Keratinocyte (primary cell): Measurements from ENCODE around the gene CHST10. TPM values are rescaled to one million over a fixed set of nuclear protein-coding genes. Genes with fewer than 3 reads are reported as not detected.

Experiments
- DNase-seq: peaks from one replicate; pipeline ENCODE4 v3.0.0-alpha.2; 2011; ENCODE audit warnings: low read depth, missing footprints, low spot score
- FAIRE-seq: peaks from 2 replicates; lab custom pipeline; 2011; peaks lifted over from hg19 to GRCh38; lab: Jason Lieb, UNC
- H2AFZ ChIP-seq: 2 replicates; pipeline ENCODE4 v1.6.0; 2012; ENCODE audit warnings: low read length, control low read depth, inconsistent platforms; ENCODE audit not compliant: control insufficient read depth
- H3K27ac ChIP-seq: 2 replicates; pipeline ENCODE4 v1.5.1; 2011; ENCODE audit warnings: low read length; ENCODE audit not compliant: control insufficient read depth, insufficient read depth
- H3K27me3 ChIP-seq: 3 replicates; pipeline ENCODE4 v1.6.0; 2011; ENCODE audit warnings: low read length; ENCODE audit not compliant: control insufficient read depth, insufficient read depth; ENCODE audit errors: extremely low read depth
- H3K36me3 ChIP-seq, 2 experiments: 2 replicates in 1 of 2; 3 replicates in 1 of 2; pipeline ENCODE4 v1.5.1; 2011; ENCODE audit warnings: low read length in 2 of 2, mild to moderate bottlenecking in 1 of 2; ENCODE audit not compliant: control insufficient read depth in 2 of 2, insufficient read depth in 2 of 2; ENCODE audit errors: extremely low read depth in 1 of 2
- H3K4me1 ChIP-seq: 3 replicates; pipeline ENCODE4 v1.5.1; 2011; ENCODE audit warnings: low read length; ENCODE audit not compliant: control insufficient read depth, insufficient read depth; ENCODE audit errors: extremely low read depth
- H3K4me2 ChIP-seq: 3 replicates; pipeline ENCODE4 v1.6.0; 2011; ENCODE audit warnings: low read depth, low read length; ENCODE audit not compliant: control insufficient read depth, insufficient read depth; ENCODE audit errors: extremely low read depth
- H3K4me3 ChIP-seq, 3 experiments: fragments of 200-600 bp in 1 of 3; sonication (generic) in 1 of 3; 2 replicates in 2 of 3; 3 replicates in 1 of 3; pipeline ENCODE4 v1.5.1; 2011 to 2016; ENCODE audit warnings: low read length in 3 of 3, mild to moderate bottlenecking in 3 of 3, control low read depth in 2 of 3, inconsistent platforms in 1 of 3, low read depth in 1 of 3, mixed read lengths in 1 of 3, mixed run types in 1 of 3, moderate library complexity in 1 of 3; ENCODE audit not compliant: control insufficient read depth in 2 of 3, insufficient read depth in 2 of 3; ENCODE audit errors: extremely low read depth in 1 of 3
- H3K79me2 ChIP-seq: 2 replicates; pipeline ENCODE4 v1.6.0; 2012; ENCODE audit warnings: low read length; ENCODE audit not compliant: control insufficient read depth, insufficient read depth
- H3K9ac ChIP-seq: 3 replicates; pipeline ENCODE4 v1.6.0; 2011; ENCODE audit warnings: low read length; ENCODE audit not compliant: control insufficient read depth, insufficient read depth; ENCODE audit errors: extremely low read depth
- H3K9me1 ChIP-seq: 3 replicates; pipeline ENCODE4 v1.6.0; 2011; ENCODE audit warnings: low read length; ENCODE audit not compliant: control insufficient read depth, insufficient read depth; ENCODE audit errors: extremely low read depth
- H3K9me3 ChIP-seq: 2 replicates; pipeline ENCODE4 v1.5.1; 2012; ENCODE audit warnings: low read depth, low read length; ENCODE audit not compliant: control insufficient read depth
- H4K20me1 ChIP-seq: 3 replicates; pipeline ENCODE4 v1.6.0; 2011; ENCODE audit warnings: low read length; ENCODE audit not compliant: control insufficient read depth, insufficient read depth; ENCODE audit errors: extremely low read depth
- EZH2 ChIP-seq: IDR thresholded peaks from one replicate; pipeline ENCODE4 v1.6.1; 2012; ENCODE audit warnings: inconsistent platforms, mild to moderate bottlenecking, low read length, moderate library complexity
- dilution Hi-C: fragments of 300-500 bp; cut with MboI; formaldehyde crosslinking; loops from one replicate; pipeline ENCODE4 v1.7.0; 2020; ENCODE audit warnings: low sequenced_read_pairs; ENCODE audit not compliant: extremely low pct_ligation_motif_present
- polyA plus RNA-seq, 5 experiments: library from polyadenylated mRNA; depleted of rRNA in 3 of 5; stranded (reverse) in 3 of 5; stranded (forward) in 1 of 5; unstranded in 1 of 5; fragments of >200 nt; gene quantifications; 1 replicate in 1 of 5; 2 replicates in 3 of 5; 3 replicates in 1 of 5; pipeline versions ENCODE4 v1.2.1 to v1.2.3, GENCODE V29; 2011 to 2012; ENCODE audit warnings: missing spikeins in 2 of 5, low read depth in 1 of 5, low replicate concordance in 1 of 5
- TF ChIP-seq, protein P1 (sequence below), 3 experiments: IDR thresholded peaks in 1 of 3; conservative IDR thresholded peaks in 1 of 3; optimal IDR thresholded peaks in 1 of 3; 2 replicates in 2 of 3; 3 replicates in 1 of 3; pipeline versions ENCODE3 to v1.5.1; 2011; ENCODE audit warnings: low read length in 3 of 3, mild to moderate bottlenecking in 3 of 3, moderate library complexity in 2 of 3, control low read depth in 1 of 3, inconsistent platforms in 1 of 3; ENCODE audit not compliant: insufficient read depth in 2 of 3; ENCODE audit errors: extremely low read depth in 1 of 3

The CHST10 gene
- polyA plus RNA-seq, 1 donor (not counting 4 experiments of a cell fraction or from before 2014, with no cell fraction given): 1.6 TPM

DNA sequence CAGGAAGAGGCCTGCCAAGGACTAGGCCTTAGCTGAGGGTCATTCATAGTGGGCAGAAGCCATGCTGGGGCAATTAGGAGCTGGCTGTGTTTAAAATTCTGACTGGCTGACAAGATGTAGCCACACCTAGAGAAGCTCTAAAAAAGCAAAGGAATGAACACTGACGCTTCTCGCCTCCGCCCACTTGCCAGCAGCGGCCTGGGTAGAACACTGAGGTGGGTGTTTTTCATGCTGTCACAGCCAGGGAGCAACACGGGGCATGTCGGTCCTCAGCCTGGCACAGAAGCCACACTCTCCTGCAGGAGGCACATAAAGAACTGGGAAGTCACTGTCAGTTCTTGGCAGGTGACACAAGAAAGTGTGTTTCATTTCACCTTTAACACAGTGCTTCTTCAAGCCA is 10.4 kb downstream of the CHST10 start:
- Histone ChIP-seq H3K27ac (no peak overlapping the region), H3K9ac (no peak overlapping the region), H3K27me3 (no peaks in the 10 kb centered on the region), H3K9me3 (no peaks in the 10 kb centered on the region), H3K4me3 (no peak overlapping the region), H3K4me2 (no peak overlapping the region), H3K36me3 (no peaks in the 10 kb centered on the region), H4K20me1 (no peaks in the 10 kb centered on the region), H3K79me2 (no peaks in the 10 kb centered on the region), H2AFZ (no peak overlapping the region), H3K9me1 (no peaks in the 10 kb centered on the region), H3K4me1 (no peaks in the 10 kb centered on the region)
- FAIRE-seq (no peak), DNase-seq (no peak)
- dilution Hi-C loops: no loop called here
- TF ChIP-seq, protein P1, sequence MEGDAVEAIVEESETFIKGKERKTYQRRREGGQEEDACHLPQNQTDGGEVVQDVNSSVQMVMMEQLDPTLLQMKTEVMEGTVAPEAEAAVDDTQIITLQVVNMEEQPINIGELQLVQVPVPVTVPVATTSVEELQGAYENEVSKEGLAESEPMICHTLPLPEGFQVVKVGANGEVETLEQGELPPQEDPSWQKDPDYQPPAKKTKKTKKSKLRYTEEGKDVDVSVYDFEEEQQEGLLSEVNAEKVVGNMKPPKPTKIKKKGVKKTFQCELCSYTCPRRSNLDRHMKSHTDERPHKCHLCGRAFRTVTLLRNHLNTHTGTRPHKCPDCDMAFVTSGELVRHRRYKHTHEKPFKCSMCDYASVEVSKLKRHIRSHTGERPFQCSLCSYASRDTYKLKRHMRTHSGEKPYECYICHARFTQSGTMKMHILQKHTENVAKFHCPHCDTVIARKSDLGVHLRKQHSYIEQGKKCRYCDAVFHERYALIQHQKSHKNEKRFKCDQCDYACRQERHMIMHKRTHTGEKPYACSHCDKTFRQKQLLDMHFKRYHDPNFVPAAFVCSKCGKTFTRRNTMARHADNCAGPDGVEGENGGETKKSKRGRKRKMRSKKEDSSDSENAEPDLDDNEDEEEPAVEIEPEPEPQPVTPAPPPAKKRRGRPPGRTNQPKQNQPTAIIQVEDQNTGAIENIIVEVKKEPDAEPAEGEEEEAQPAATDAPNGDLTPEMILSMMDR (optimal IDR thresholded peaks at IDR 0.05 in 1 of 3, IDR thresholded peaks at IDR 0.05 in 1 of 3, conservative IDR thresholded peaks at IDR 0.05 in 1 of 3; ENCODE audit: extremely low read depth in 1 of 3, insufficient read depth in 2 of 3, low read length in 3 of 3): no peak
- no peak for TF ChIP-seq EZH2

DNA sequence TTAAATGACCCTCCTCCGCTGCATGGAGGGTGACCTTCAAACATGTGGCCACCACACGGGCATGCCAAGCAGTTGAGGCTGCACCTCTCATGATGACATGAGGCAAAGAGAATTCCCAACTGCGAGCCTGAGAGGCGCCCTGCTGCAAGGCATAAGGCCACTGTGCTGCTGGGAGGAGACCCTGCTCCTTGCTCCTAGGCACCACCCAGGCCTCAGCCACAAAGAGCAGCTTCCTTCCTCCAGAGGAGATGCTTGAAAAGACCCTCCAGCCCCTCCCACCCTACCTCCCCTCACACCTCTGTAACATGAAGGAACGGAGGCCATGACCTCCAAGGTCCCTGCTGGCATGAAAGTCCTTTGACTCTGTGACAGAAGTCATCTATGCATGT is 11.4 kb downstream of the CHST10 start:
- dilution Hi-C loops: no loop called here
- FAIRE-seq (no peak), DNase-seq (no peak)
- no peak for TF ChIP-seq EZH2
- TF ChIP-seq, protein P1 (optimal IDR thresholded peaks at IDR 0.05 in 1 of 3, IDR thresholded peaks at IDR 0.05 in 1 of 3, conservative IDR thresholded peaks at IDR 0.05 in 1 of 3; ENCODE audit: extremely low read depth in 1 of 3, insufficient read depth in 2 of 3, low read length in 3 of 3): no peak
- Histone ChIP-seq H3K79me2 (no peaks in the 10 kb centered on the region), H3K4me3 (no peak overlapping the region), H3K27ac (no peak overlapping the region), H3K36me3 (no peaks in the 10 kb centered on the region), H3K4me1 (no peaks in the 10 kb centered on the region), H4K20me1 (no peaks in the 10 kb centered on the region), H3K9ac (no peak overlapping the region), H2AFZ (no peak overlapping the region), H3K4me2 (no peak overlapping the region), H3K27me3 (no peaks in the 10 kb centered on the region), H3K9me3 (no peaks in the 10 kb centered on the region), H3K9me1 (no peaks in the 10 kb centered on the region)
